DOHH2 (cell line): Measurements from ENCODE around the gene CAMSAP1.

ENCODE experiments used
- EZH2phosphoT487 ChIP-seq: fragments of 200-600 bp; sonication (generic); IDR thresholded peaks from 2 replicates; pipeline ENCODE4 v1.6.1; 2017; ENCODE audit warnings: borderline replicate concordance, mild to moderate bottlenecking, antibody characterized with exemption, low read length, moderate library complexity, mixed read lengths
- TF ChIP-seq, protein P1 (sequence below): fragments of 200-600 bp; sonication (generic); IDR thresholded peaks from one replicate; pipeline ENCODE4 v1.5.1; 2014; ENCODE audit warnings: antibody characterized with exemption, mild to moderate bottlenecking, low read depth, low read length; ENCODE audit not compliant: poor library complexity, severe bottlenecking

DNA sequence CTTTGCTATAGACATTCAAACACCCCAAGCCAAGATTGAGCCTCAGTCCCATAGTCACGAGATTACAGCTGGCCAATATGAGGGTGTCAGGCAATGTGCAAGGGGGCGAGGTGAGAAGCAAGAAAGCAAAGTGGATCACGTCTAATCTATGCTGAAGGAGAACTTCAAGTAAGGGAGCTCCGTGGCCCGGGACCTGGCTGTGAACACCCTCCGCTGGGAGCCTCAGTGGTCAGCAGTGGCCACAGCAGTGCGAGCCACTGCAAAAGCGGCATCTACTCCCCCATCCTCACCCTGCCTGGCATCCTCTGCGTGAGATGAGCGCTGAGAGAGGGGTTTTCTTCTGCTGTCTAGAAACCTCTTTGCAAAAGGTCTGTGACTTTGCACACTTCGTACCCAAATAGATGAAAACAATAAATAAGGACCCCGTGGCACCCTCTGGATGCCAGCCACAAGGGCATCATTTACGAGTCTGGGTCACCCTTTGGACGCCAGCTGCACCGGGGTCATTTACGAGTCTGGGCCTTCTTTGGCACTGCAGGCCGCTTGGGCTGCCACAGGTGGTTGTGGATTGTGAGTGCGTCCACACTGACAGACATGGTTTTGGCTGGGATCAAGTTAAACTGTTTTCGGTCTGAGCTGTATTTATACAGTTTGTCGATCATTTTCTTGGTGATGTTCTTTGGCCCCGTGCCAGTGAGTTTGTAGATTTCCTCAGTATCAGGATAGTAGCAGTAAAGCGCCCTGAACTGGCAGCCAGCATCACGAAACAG is 96.4 kb downstream of the CAMSAP1 start:
- TF ChIP-seq, protein P1, sequence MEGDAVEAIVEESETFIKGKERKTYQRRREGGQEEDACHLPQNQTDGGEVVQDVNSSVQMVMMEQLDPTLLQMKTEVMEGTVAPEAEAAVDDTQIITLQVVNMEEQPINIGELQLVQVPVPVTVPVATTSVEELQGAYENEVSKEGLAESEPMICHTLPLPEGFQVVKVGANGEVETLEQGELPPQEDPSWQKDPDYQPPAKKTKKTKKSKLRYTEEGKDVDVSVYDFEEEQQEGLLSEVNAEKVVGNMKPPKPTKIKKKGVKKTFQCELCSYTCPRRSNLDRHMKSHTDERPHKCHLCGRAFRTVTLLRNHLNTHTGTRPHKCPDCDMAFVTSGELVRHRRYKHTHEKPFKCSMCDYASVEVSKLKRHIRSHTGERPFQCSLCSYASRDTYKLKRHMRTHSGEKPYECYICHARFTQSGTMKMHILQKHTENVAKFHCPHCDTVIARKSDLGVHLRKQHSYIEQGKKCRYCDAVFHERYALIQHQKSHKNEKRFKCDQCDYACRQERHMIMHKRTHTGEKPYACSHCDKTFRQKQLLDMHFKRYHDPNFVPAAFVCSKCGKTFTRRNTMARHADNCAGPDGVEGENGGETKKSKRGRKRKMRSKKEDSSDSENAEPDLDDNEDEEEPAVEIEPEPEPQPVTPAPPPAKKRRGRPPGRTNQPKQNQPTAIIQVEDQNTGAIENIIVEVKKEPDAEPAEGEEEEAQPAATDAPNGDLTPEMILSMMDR: no peak
- no peak for TF ChIP-seq EZH2phosphoT487
